HG03095 (cell line): Measurements from ENCODE around the gene SERPIND1.
"Not testable (repeated sequence)": the region's sequence is repeated elsewhere in the genome, so short reads cannot be mapped to it uniquely, and the experiment has no call there.

ENCODE experiments used
- ATAC-seq: cut with Tn5 transposase; IDR thresholded peaks from one replicate; pipeline ENCODE4 v1.9.1; 2021; ENCODE audit warnings: moderate library complexity; ENCODE audit not compliant: unreplicated experiment

The SERPIND1 gene, protein sequence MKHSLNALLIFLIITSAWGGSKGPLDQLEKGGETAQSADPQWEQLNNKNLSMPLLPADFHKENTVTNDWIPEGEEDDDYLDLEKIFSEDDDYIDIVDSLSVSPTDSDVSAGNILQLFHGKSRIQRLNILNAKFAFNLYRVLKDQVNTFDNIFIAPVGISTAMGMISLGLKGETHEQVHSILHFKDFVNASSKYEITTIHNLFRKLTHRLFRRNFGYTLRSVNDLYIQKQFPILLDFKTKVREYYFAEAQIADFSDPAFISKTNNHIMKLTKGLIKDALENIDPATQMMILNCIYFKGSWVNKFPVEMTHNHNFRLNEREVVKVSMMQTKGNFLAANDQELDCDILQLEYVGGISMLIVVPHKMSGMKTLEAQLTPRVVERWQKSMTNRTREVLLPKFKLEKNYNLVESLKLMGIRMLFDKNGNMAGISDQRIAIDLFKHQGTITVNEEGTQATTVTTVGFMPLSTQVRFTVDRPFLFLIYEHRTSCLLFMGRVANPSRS

GRCh38 chr22:20773793-20774212 lies at the start of gene SERPIND1:
TSS of gene SERPIND1 (plus strand) at chr22:20774113. CDS start at chr22:20779313, 5,200 bp downstream.
- ATAC-seq = no peak

DNA sequence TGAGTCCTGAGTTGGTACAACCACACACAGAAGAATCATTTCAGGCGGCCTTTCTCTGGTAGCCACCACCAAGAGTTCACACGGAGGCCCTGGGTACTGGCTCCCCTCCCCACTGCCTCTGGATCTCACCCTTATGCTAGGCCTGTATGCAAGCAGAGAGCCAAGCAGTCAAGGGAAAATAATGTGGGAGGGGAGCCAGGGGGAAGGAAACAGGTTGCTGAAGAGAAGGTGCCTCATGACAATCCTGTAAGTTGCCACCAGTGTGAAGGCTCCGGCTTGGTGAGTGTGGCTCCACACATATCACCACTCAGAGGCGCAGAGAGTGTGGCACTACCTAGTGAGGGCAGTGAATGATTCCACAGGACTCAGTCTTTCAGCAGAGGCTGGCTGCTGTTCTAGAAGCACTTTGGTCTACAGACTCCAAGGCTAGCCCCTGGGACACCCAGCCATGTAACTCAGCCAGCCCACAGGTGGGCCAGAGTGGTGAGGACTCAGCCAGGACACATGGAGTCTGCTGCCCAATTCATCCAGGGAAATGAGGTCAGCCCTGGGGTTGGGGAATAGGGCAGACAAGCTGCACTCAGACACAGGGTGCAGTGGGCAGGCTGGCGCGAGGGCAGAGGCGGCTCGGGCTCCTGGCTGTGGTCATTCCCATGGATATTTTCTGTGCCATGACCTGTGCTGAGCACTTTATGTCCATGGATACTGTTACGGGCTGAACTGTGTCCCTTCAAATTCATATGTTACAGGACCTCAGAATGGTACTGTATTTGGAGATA lies 49.0 kb upstream of the SERPIND1 start:
- ATAC-seq = no peak

DNA sequence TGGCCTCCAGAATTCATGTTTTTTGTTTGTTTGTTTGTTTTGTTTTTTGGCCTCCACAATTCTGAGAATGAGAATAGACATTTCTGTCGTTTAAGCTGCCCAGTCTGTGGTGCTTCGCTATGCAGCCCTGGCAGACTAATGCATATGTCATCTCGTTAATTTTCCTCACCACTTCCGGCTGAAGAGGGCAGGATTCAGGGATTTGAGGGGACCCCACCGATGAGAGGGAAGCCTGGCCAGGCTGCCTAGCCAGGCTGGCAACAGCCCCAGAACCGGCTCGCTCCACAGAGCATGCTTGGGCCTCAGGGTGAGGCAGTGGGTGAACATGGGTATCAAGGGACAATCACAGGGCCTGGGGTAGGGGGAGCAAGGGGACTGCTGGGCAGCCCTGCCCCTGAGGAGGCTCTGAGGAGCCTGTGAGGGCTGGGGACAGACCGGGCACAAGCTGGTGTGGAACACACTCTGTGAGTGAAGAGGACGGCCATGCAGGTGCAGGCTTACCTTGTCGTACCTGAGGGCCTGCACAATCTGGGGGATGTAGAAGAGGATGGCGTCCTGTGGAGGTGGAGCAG lies 47.8 kb upstream of the SERPIND1 start:
- ATAC-seq = no peak

DNA sequence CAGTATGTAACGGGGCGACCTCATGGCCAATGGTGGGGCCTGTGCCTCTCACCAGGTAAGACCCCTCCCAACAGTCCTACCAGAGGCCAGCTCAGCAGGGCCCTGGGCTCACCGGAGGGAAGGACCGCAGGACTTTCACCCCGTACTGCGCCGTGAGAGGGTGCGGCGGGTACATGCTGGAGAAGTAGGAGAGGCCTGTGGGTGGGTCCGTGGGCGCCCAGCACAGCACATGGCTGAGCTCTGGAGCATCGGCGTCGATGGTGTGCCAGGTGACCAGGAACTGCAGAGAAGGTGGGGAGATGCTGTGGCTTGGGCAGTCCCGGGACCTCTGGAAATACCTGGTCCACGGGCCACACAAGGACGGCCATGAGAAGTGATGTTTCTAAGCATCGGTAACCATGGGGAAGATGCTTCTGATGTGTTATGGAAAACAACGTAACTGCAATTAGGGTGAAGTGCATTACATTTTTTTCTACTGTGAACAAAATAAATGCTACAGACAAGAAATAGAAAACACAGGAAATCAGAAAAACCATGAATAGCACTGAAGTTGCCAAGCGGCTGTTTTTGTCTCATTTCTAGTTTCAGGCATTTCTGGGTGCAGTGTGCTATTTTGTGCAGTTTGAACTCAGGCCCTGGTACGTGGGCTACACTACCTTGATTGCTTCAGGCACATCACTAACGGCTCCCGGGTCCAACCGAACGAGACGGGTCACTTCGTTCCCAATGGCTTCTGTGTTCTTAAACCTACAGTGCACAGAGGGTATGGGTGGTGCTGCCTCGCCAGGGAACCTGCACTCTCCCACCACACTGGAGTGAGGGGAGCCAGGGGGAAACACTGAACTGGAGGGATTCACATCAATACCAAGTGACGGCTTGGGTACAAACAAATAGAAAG lies 46.5 kb upstream of the SERPIND1 start:
- no peak for ATAC-seq

- ATAC-seq = no peak
Measured at GRCh38 chr22:20728523-20729190, 45.3 kb upstream of the SERPIND1 start.

DNA sequence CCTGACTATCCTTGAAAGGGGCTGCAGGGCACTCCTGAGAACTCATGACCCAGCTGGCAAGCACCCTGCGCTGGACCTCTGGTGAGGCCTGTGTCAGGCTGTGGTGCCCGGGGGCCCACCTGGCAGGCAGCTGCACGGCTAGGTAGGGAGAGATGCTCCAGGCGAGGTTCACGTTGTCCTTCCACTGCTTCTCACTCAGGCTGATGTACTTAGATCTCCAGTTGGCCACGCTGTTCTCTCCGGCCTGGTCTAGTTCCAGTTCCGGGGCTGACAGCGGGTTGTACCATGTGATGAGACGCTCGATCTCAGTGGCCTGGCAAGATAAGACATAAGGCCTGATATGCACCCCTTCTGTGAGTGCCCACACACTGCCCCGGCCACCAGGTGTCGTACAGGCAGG lies 44.7 kb upstream of the SERPIND1 start:
- ATAC-seq = no peak

DNA sequence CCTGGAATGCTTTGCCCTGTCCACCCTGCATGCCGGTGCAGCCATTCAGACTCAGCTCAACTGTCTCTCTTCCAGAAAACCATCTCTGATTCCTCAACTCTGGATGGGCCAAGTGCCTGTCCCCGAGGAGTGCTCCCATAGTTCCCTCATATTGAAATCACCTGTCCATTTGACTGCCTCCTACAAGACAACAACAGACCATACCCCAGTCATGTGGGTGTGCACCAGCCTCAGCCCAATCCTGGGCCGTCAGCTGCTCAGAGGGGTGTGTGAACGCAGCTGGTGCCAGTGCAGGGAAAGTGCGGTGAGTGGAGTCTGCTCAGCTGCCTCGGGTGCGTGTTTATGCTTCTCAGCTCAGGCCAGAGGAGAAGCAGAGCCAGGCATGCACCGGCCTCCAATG lies 41.5 kb upstream of the SERPIND1 start:
- ATAC-seq = not testable (repeated sequence)

DNA sequence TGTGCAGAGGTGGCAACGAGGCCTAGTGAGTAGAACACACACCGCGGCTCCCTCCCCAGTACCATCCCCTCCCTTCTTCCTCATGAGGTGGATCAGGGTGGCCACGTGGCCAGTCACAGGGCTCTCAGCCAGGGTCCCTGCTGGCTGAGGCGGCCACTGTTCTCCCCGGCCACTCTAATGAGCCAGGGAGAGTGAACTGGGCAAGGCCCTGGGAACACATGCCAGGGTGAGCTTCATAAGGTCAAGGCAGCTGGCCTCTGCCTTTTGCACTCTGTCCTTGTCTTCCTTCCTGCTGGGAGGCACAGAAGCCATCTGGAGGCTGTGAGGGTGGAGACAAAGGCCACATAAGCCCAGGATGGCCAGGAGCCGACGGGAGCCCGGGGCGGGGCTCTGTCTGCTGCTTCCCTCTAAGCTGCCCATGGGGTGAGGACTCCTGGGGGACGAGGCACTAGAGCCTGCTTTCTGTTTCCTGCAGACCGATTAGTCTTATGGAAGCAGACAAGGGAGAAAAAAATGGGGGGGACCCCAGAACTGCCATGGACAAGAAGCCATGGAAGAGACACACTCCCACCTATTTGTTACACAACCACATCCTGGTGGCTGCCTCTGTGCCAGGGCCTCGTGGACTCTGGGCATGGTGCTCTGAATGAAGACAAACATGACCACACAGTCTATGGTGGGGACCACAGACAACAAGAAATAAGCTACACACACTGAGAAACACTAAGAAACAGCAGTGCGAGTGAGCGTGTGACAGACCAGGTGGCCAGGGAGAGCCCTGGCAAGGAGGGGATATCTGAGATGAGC lies 38.4 kb upstream of the SERPIND1 start:
- ATAC-seq = not testable (repeated sequence)

DNA sequence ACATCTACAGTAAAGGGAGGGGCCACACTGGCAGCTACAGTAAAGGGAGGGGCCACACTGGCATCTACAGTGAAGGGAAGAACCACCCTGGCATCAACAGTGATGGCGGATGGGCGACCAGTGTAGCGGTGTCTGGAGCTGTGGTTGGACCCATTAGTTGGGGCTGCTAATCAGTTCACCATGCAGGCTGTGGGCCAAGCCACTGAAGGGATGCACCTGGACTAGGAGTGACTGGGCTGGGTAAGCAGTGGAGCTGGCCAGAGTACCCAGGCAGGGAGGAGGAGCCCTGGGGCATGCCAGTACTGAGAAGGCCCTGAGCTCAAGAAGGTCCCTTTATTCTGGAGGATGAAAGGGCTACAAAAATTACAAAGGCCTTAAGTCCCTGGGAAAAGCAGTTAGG lies 37.0 kb upstream of the SERPIND1 start:
- ATAC-seq = not testable (repeated sequence)

DNA sequence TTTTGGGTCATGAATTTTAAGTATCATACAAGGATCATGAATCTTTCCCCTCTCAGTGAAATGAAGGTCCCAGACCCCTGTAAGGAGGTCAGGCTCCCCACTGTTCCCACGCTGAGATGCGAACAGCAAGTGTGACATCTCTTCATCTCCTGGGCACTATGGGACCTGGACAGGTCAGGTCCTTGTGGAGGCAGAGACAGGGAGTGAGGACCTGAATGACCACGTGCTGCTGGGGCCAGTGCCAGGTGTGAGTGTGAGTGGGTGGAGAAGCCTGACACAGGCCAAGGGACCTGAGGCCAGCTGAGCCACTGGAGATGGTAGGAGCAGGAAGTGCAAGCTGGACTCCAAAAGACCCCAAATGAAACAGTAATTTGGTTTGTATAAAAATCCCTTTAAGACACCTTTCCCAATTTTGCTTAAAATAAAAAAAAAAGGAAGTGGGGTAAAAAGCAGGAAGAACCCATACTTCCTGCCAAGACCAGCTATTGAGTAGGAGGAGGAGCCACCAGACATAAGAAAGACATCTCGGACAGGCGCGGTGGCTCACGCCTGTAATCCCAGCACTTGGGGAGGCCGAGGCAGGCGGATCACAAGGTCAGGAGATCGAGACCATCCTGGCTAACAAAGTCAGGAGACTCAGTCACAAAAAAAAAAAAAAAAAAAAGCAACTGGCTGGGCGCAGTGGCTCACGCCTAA lies 35.4 kb upstream of the SERPIND1 start:
- ATAC-seq = no peak

GRCh38 chr22:20740222-20740951 lies 33.5 kb upstream of the SERPIND1 start:
- ATAC-seq = no peak

GRCh38 chr22:20741008-20741633 lies 32.8 kb upstream of the SERPIND1 start:
- no peak for ATAC-seq

GRCh38 chr22:20741634-20742581 lies 32.0 kb upstream of the SERPIND1 start:
- no peak for ATAC-seq

DNA sequence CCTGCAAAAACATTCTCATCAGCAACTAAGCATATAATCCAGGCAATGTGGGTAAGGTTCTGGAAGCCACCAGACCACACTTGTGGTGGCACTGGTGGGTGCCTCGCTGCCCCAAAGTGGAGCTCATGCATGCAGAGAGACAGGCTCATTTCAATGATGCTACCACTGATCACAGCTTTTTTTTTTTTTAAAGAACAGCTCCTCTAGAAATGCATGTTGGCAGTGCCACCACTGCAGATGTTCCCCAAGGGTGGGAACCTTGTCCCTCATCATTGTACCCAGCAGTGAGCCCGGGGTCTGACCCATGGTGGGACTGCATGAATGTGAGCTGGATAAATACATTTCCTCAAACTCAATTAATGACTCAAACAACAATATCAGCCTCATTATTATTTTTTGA lies 31.1 kb upstream of the SERPIND1 start:
- no peak for ATAC-seq

- ATAC-seq = no peak
Measured at GRCh38 chr22:20744456-20744855, 29.5 kb upstream of the SERPIND1 start.

DNA sequence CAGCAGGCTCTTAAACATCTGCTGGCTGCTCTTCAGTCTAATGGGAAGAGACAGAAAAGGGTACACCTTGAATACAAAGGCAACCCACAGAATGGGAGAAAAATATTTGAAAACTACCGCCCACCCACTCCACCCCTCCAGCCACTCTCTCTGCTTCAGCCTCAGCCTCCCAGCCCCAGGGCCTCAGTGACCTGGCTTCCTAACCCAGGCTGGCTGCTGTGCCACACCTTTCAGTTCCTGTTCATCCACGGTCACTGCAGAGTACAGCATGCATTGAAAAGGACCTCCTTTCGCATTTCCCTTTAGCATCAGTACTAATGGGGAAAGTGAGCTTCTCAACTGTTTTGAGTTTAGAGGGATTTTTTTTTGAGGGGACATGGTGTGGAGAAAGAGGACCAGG lies 28.8 kb upstream of the SERPIND1 start:
- no peak for ATAC-seq
